Astrocyte of the hippocampus (primary cell): ENCODE measurements around the gene LY86.
"Not testable (repeated sequence)": the region's sequence is repeated elsewhere in the genome, so short reads cannot be mapped to it uniquely, and the experiment has no call there.

ENCODE experiments used
- DNase-seq: peaks from one replicate; pipeline ENCODE4 v3.0.0; 2011; ENCODE audit warnings: low read depth, low spot score

Gene LY86

GRCh38 chr6:6652932-6653331 lies 64.4 kb downstream of the LY86 start:
- no peak for DNase-seq

DNA sequence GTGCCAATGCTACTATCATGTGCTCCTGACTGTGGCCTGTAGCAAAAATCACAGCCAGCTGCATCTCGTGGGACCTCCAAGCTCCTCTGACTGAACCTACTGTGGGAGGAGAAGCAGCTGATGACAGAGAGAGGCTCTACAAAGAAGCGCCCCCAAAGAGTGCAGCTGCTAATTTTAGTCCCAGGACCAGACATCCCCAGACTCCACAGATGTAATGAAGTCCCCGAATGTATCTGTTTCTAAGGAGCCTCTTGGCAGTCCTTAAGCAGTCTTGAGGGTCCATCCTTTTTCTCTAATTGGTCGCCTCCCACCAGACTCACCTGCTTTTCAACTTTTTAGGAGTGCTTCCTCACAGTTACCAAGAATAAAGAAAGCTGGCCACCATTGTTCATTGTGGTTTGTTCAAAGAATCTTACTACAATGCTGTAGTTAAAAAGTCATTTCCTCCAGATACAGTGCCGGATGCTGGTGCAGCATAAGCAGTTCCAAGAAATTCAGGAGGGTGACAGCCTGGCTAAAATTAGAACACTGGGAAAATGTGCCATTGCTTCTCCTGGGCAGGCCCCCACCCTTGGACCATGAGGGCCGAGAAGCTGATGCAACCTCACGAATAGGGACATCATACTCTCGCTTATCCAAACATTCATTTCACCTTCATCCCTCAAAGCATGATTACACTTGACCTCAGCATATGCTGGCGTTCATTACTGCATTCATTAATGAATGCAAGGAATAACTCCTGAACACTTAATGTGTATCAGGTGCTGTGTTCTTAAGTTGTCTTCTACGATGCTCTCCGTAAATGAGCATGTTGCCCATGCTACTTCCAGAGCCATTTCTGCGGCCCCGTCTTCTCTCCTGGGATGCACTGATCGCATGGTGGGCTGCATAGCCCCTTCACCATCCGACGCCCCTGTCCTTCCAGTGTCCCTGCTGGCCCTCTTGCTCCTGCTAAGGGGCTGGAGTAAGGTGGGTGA lies 66.4 kb downstream of the LY86 start:
- DNase-seq, result no peak

GRCh38 chr6:6655805-6656251 lies 67.3 kb downstream of the LY86 start:
- DNase-seq, result no peak

DNA sequence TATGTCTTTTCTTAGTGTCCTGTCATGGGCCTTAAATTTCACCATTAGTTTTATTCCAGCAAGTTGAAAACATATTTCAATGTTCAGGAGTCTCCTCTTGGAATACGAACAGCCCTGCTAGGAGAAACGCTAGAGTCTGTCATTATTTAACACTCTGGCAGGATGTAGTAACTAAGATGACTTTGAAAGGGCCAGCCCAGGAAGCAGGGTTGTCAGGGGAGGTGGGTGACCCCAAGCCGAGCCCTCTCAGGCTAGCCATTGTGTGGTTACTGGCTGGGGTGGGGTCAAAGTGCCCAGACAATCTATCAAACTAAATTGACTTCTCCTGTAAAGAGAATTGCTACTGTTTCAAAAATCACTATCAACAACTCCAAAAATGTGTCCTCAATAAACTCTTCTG lies 67.8 kb downstream of the LY86 start:
- DNase-seq, result no peak

- DNase-seq, result no peak
Observed at GRCh38 chr6:6657085-6657819, 68.7 kb downstream of the LY86 start.

DNA sequence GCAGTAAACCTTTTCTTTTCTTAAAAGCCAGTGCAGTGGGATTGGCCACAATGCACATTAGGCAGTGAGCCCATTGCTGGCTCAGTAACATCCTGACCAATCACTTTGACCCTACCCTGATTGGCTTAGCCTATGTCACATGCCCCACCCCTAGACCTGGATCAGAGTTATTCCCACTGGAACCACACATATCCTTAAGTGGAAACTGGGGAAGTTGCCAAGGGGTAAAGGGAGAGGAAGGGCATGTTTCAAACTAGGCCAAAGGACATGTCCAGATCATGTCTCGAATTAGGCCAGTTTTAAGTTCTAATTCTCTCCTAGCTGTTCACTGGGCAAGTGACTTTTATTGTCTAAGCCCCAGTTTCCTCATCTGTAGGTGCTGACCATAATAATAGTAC lies 69.3 kb downstream of the LY86 start:
- no peak for DNase-seq

DNA sequence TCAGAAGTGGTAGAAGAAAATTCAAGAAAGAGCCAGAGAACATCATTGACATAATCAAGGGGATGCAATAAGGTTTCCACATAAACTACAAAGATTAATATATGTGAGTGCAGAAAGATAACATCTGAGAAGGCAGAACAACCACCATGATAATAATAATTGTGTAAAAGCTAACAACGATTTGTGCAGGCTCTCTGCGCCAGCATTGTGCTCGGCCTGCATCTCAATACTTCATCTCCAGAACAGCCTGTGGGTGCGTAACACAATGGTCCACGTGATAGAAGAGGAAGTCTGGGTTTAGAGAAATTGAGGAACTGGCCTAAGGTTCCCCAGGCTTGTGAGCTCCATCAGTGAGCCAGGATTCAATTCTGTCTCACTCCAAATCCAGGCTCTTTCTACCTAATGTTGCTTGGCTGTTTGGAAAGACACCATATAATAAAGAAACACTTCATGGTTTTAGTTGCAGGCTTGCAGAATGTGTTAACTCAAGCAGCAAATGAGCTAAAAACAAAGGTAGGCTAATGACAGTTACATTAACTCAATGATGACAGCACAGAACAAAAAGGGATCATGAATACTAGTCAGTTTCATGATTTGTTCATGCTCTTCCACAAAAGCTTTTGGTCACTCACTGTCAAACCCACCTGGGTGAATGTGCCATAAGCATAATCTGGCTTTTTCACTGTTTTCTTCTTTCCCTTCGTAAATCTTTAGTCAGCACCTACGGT lies 71.2 kb downstream of the LY86 start:
- no peak for DNase-seq

DNA sequence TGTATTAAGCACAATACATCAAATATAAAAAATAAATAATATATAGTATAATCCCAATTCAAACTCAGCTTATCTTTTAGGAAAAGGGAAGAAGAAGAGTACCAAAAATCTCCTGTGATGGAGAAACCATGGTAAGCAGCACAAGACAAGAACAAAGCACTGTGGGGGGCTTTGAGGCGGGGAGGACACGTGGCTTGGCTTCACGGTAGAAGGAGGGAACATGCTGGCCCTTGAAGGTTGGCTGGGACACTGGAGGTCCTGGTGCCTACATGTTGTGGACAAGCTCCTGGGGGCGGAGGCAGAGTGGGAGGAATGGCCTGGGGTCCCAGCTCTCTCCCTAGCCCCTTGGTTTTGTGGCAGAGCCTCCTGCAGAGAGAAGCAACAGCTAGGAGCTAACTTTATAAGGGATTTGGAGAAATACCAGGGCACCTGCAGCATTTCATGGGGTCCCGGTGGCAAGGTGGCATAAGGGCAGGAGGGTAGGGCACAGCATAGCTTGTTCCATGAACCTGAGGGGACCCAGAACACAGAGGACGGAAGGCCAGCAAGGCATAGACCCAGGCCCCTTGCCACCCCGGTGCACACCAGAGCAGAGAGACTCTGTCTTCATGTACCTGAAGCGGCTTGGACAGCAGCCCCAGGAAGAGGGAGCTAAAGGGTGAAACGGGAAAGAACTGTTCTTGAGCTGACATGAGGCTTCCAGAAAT lies 72.0 kb downstream of the LY86 start:
- no peak for DNase-seq

GRCh38 chr6:6661191-6661590 lies 72.7 kb downstream of the LY86 start:
- DNase-seq, result no peak

- no peak for DNase-seq
Observed at GRCh38 chr6:6661684-6662083, 73.2 kb downstream of the LY86 start.

DNA sequence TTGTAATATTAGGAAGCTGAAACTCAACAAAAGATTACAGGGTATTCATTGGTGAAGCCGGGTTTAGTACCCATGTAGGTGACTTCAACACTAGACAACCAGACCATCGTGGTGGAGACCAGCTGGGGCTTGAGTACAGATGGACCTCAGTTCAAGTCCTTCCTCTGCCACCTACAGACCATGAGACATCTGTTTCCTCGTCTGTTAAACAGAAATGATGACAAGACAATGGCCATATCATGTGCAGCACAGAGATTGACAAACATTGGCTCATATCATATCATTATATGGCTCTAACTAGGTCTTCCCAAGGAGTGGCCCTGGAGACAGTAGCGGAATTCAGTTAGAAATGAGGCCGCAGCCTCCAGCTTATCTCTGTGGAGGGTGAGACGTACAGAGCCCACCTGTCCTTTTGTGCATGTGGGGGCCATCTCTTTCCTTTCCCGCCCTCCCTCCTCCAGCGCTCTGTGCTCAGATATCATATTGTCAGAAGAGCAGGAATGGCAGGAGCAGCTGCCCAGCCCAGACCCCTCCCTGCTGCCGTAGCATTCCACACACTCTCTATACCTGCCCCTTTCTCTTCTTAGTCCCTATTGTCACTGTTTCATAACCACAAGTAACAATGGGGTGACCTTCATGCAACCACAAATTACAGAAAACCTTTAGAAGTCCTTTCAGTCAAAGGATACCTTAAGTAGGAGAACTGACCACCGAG lies 75.1 kb downstream of the LY86 start:
- DNase-seq, result no peak

DNA sequence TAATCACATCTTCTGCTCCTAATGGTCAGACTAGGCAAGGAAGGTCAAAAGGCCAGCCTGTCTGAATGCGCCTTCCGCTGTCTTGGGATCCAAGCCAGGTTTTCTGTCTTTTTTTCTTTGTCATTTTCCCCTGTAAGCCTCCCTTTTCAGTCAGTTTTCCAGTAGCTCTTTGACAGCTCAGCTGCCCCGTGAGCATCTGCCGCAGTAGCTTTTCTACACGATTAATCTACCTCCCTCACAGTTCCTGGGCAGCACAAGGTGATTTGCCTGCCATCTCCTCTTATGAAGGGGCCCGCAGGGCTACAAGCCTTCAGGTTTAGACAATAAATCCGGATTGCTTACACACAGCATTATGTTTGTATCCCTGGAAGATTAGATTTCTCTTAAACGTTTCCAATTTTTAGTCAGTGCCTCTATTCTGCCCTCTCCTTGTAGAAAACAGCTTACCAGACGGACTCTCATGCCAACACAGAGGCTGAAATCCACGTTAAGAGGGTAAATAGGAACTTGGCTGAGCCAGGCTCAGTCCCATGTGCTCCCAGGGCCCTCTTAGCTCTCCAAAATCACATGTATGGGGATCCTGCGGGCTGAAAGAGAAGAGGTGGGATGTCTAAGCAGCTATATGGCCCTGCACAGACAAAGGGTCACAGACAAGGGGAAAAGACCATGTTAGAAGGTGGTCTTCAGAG lies 77.2 kb downstream of the LY86 start:
- no peak for DNase-seq

GRCh38 chr6:6670150-6670549 lies 81.6 kb downstream of the LY86 start:
- DNase-seq, result not testable (repeated sequence)

- DNase-seq, result no peak
Observed at GRCh38 chr6:6674872-6675271, 86.4 kb downstream of the LY86 start.

GRCh38 chr6:6676910-6677441 lies 88.5 kb downstream of the LY86 start:
- DNase-seq, result peak; percentile 83

DNA sequence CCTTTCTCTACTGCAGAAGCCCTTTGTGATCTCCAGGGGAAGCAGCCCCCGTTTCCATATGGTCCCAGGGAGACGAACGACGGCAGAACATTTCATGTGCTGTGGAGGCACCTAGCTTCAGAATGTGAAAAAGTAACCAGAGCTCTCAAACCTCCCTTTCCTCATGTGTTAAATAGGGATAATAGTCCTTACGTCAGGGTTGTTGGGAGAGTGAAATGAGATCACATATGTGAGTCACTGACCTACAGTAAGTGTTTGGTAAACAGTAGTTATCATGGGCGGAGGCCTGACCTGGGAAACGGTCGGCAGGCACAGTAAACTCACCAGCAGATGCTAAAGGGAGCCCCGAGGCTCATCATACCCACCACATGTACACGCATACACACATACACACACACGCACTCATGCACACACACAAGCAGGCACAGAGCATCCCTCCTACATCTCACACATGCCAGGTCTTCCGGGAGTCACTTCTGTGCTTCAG lies 89.7 kb downstream of the LY86 start:
- DNase-seq, result peak; percentile 42

- peak; percentile 24 for DNase-seq
Observed at GRCh38 chr6:6678811-6679210, 90.3 kb downstream of the LY86 start.

DNA sequence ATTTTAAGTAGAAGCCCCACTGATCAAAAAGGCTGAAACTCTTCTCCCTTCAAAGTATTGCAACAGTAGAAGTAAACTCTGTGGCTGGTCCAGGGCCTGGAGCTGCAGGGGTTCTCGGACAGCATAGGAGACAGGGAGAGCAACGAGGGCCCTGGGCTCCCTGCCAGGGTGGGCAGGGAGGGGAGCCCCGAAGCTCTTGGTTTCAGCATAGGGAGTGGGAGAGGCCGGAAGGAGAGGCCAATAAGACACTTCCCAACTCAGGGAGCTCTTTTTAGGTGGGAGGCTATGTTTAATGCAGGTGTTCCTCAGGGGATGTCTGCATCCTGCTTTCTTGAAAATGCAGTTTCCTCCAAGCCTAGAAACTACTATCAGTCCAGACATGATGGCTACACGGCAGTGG lies 91.1 kb downstream of the LY86 start:
- DNase-seq, result no peak

DNA sequence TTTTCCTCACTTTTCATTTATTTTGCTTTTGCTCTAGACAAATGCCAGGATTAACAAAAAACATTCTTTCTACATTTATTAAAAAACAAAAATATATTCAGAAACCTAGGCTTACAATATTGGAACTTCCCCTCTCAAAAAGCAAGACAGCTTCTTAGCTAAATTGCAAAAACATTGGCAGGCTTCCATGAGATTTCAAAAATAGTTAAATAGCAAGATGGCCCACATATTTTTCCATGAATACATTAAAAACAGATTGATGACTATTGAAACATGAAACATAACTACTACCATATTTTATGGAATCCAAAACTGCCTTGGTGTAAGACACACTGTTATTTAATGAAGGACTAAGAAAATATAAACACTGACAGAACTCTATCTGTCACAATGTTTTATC lies 92.0 kb downstream of the LY86 start:
- no peak for DNase-seq
